Adipocyte (in vitro differentiated cells): Measurements from ENCODE around the gene ANTXR2.
"Not testable (repeated sequence)": the region's sequence is repeated elsewhere in the genome, so short reads cannot be mapped to it uniquely, and the experiment has no call there.

Source experiments
- DNase-seq: peaks from one replicate; pipeline ENCODE4 v3.0.0-alpha.2; 2015; ENCODE audit warnings: low read depth
- H3K27me3 ChIP-seq: replicated peaks from 2 replicates; pipeline ENCODE4 v1.7.0; 2013; ENCODE audit warnings: mild to moderate bottlenecking, low read length, moderate library complexity; ENCODE audit not compliant: control insufficient read depth, insufficient read depth
- H3K36me3 ChIP-seq: 2 replicates; pipeline ENCODE4 v1.7.0; 2013; ENCODE audit warnings: low read length, mild to moderate bottlenecking, moderate library complexity; ENCODE audit not compliant: control insufficient read depth, insufficient read depth, severe bottlenecking
- H3K4me1 ChIP-seq: 2 replicates; pipeline ENCODE4 v1.7.0; 2013; ENCODE audit warnings: mild to moderate bottlenecking, low read length, moderate library complexity; ENCODE audit not compliant: control insufficient read depth, insufficient read depth
- H3K4me3 ChIP-seq: 2 replicates; pipeline ENCODE4 v1.7.0; 2013; ENCODE audit warnings: mild to moderate bottlenecking, low read length, moderate library complexity
- H3K9ac ChIP-seq: 2 replicates; pipeline ENCODE4 v1.7.0; 2013; ENCODE audit warnings: mild to moderate bottlenecking, low read length, moderate library complexity
- H3K9me3 ChIP-seq: 2 replicates; pipeline ENCODE4 v1.7.0; 2013; ENCODE audit warnings: mild to moderate bottlenecking, low read length, moderate library complexity; ENCODE audit not compliant: control insufficient read depth

The ANTXR2 gene

DNA sequence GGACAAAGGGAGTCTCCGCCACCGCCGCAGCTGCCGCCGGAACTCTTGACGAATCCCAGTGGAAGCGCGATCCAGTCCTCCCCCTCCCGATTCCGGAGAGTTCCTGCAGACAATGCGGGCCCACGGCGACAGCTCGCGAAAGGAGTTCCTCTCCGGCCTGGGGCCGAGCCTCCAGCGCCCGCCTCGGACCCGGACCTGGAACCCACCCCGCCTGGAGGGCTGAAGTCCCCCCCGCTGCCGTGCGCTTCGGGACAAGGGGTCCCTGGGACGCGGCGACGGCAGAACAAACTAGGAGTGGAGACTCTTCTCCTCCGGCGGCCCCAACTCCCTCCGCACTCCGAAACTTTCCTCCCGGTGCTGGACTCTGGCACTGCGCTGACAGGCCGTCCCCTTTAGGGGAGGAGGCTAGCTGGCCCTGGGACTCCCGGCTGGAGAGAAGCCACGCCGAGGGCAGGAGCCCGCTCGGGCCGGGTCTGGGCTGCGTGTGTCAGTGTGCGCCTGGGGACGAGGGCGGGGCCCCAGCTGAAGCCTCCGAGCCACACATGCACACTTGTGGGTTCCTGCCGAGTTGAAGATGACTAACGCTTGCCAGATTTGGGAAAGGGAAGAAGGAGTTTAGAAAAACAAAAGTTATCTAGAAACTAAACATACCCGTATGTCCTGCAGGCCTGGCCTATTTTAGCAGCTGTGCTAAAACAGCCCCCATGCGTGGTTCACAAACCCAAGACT lies at the start of gene ANTXR2:
Gene ANTXR2, minus strand, starts transcription at position 486 of the 729 bp plus-strand sequence. CDS start 669 bp downstream, outside the sequence.
- DNase-seq = peak; percentile 97
- Histone ChIP-seq H3K36me3 (peaks cover 15% of the 10 kb centered on the region), H3K4me3 (peak within 1 kb of the TSS; percentile 87), H3K27me3 (no peaks in the 10 kb centered on the region), H3K4me1 (peaks cover 47% of the 10 kb centered on the region), H3K9me3 (no peaks in the 10 kb centered on the region), H3K9ac (peak within 1 kb of the TSS; percentile 98)

DNA sequence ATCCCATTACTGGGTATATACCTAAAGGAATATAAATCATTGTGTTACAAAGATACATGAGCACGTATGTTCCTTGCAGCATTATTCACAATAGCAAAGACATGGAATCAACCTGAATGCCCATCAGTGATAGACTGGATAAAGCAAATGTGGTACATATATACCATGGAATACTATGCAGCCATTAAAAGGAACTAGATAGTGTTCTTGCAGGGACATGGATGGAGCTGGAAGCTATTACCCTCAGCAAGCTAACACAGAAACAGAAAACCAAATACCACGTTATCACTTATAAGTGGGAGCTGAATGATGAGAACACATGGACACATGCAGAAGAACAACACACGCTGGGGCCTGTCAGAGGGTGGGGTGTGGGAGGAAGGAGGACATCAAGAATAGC lies 48.8 kb upstream of the ANTXR2 start:
- not testable (repeated sequence) for H3K9ac ChIP-seq, DNase-seq, H3K36me3 ChIP-seq, H3K4me3 ChIP-seq, H3K27me3 ChIP-seq
- Histone ChIP-seq H3K9me3 (peaks cover 18% of the 10 kb centered on the region), H3K4me1 (peaks cover 17% of the 10 kb centered on the region)

DNA sequence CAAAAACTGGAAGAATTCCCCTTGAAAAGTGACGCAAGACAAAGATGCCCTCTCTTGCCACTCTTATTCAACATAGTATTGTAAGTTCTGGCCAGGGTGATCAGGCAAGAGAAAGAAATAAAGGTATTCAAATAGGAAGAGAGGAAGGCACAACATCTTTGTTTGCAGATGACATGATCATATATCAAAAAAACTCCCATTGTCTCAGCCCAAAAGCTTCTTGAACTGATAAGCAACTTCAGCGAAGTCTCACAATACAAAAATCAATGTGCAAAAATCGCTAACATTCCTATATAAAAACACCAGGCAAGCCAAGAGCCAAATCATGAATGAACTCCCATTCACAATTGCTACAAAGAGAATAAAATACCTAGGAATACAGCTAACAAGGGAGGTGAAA lies 46.6 kb upstream of the ANTXR2 start:
- H3K4me1 ChIP-seq = peaks cover 18% of the 10 kb centered on the region
- H3K27me3 ChIP-seq, DNase-seq, H3K36me3 ChIP-seq, H3K4me3 ChIP-seq, H3K9ac ChIP-seq: not testable (repeated sequence)
- peaks cover 18% of the 10 kb centered on the region for H3K9me3 ChIP-seq

GRCh38 chr4:80116516-80116915 lies 43.5 kb upstream of the ANTXR2 start:
- peaks cover 14% of the 10 kb centered on the region for H3K4me1 ChIP-seq
- no peak for DNase-seq
- no peaks in the 10 kb centered on the region for H3K27me3 ChIP-seq
- no peak overlapping the region for H3K9ac ChIP-seq
- peaks cover 18% of the 10 kb centered on the region for H3K9me3 ChIP-seq
- H3K4me3 ChIP-seq = no peak overlapping the region
- no peaks in the 10 kb centered on the region for H3K36me3 ChIP-seq

GRCh38 chr4:80115368-80116181 lies 42.5 kb upstream of the ANTXR2 start:
- Histone ChIP-seq H3K4me1 (peaks cover 14% of the 10 kb centered on the region), H3K36me3 (no peaks in the 10 kb centered on the region), H3K9me3 (peaks cover 18% of the 10 kb centered on the region), H3K4me3 (no peak overlapping the region), H3K27me3 (no peaks in the 10 kb centered on the region), H3K9ac (no peak overlapping the region)
- DNase-seq = no peak

- no peaks in the 10 kb centered on the region for H3K36me3 ChIP-seq
- no peaks in the 10 kb centered on the region for H3K27me3 ChIP-seq
- H3K9ac ChIP-seq = no peak overlapping the region
- H3K4me1 ChIP-seq = peaks cover 14% of the 10 kb centered on the region
- no peak overlapping the region for H3K4me3 ChIP-seq
- peak; percentile 13 for DNase-seq
- peaks cover 18% of the 10 kb centered on the region for H3K9me3 ChIP-seq
These were observed 41.8 kb upstream of the ANTXR2 start for GRCh38 chr4:80114732-80115265.

DNA sequence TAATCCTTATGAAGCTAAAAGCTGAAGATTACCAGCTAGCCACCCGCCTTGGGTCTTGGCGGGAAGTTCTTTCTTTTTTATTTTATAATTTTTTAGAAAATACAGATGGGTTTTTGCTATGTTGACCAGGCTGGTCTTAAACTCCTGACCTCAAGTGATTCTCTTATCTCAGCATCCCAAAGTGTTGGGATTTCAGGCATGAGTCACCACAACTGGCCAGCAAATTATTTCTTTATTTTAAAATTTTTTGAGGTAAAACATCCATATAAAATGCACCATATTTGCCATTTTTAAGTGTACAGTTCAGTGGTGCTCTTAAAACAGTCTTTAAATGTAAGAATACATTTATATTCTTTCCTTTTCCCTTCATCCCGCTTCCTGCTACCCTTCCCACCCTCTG lies 40.6 kb upstream of the ANTXR2 start:
- Histone ChIP-seq H3K36me3 (no peaks in the 10 kb centered on the region), H3K27me3 (no peaks in the 10 kb centered on the region), H3K9ac (no peak overlapping the region), H3K4me1 (peaks cover 14% of the 10 kb centered on the region), H3K4me3 (no peak overlapping the region), H3K9me3 (peaks cover 15% of the 10 kb centered on the region)
- DNase-seq = no peak

- Histone ChIP-seq H3K27me3 (no peaks in the 10 kb centered on the region), H3K36me3 (no peaks in the 10 kb centered on the region), H3K9me3 (peaks cover 13% of the 10 kb centered on the region), H3K9ac (no peak overlapping the region), H3K4me3 (no peak overlapping the region), H3K4me1 (peaks cover 14% of the 10 kb centered on the region)
- DNase-seq = peak; percentile 74
These were observed 39.2 kb upstream of the ANTXR2 start for GRCh38 chr4:80112236-80112635.

DNA sequence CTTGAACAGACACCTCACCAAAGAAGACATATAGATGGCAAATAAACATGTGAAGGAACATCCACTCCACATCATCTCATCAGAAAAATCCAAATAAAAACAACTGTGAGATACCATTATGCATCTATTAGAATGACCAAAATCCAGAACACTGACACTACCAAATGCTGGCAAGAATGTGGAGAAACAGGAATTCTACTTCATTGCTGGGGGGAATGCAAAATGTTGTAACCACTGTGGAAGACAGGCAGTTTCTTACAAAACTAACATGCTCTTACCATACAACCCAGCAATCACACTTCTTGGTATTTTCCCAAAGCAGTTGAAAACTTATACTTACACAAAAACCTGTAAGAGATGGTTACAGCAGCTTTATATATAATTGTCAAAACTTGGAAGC lies 38.2 kb upstream of the ANTXR2 start:
- no peaks in the 10 kb centered on the region for H3K27me3 ChIP-seq
- peaks cover 21% of the 10 kb centered on the region for H3K9me3 ChIP-seq
- no peak overlapping the region for H3K9ac ChIP-seq
- peaks cover 14% of the 10 kb centered on the region for H3K4me1 ChIP-seq
- no peak for DNase-seq
- H3K4me3 ChIP-seq = no peak overlapping the region
- no peaks in the 10 kb centered on the region for H3K36me3 ChIP-seq

DNA sequence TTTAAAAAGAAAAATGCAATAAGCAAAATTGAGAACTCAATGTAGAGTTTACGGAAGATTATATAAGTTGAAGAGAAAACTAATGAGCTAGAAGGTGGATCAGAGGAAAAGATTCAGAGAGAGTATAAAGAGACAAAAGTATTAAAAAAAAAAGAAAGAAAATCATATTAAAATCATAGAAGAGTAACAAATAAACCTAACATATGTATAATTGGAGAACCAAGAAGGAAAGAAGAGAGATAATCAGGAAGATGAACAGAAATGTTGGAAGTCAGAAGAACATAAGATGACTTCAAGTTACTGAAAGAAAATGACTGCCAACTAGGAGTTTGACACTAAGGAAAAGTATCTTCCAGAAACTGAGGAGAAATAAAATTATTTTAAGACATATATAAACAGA lies 34.3 kb upstream of the ANTXR2 start:
- no peak for DNase-seq
- Histone ChIP-seq H3K4me1 (peaks cover 5% of the 10 kb centered on the region), H3K9ac (no peak overlapping the region), H3K4me3 (peak overlapping the region; percentile 16), H3K9me3 (peaks cover 21% of the 10 kb centered on the region), H3K27me3 (no peaks in the 10 kb centered on the region), H3K36me3 (no peaks in the 10 kb centered on the region)

GRCh38 chr4:80104927-80105326 lies 31.9 kb upstream of the ANTXR2 start:
- Histone ChIP-seq H3K9me3 (peaks cover 21% of the 10 kb centered on the region), H3K9ac (no peak overlapping the region)

More at GRCh38 chr4:80104927-80105326, 31.9 kb upstream of the ANTXR2 start:
- Histone ChIP-seq H3K4me1 (no peaks in the 10 kb centered on the region), H3K36me3 (no peaks in the 10 kb centered on the region), H3K27me3 (no peaks in the 10 kb centered on the region), H3K4me3 (no peak overlapping the region)
- DNase-seq = no peak
